HepG2 (cell line): ENCODE measurements around the gene CFAP300. TPM values are rescaled to one million over a fixed set of nuclear protein-coding genes. Genes with fewer than 3 reads are reported as not detected.

Experiments
- ARID4A ChIP-seq: sonication (generic); formaldehyde crosslinking; IDR thresholded peaks from 2 replicates; pipeline ENCODE4 v1.5.0; 2020; ENCODE audit warnings: mild to moderate bottlenecking, missing genetic modification reagents, borderline replicate concordance
- HDAC1 ChIP-seq: sonication (generic); formaldehyde crosslinking; IDR thresholded peaks from 2 replicates; pipeline ENCODE4 v1.5.1; 2020; ENCODE audit warnings: mild to moderate bottlenecking, missing genetic modification reagents
- HDAC2 ChIP-seq: sonication (generic); formaldehyde crosslinking; IDR thresholded peaks from 2 replicates; pipeline ENCODE4 v1.4.0; 2020; ENCODE audit warnings: missing genetic modification reagents
- TAF15 ChIP-seq: fragments of 200-400 bp; formaldehyde crosslinking; IDR thresholded peaks from one replicate; pipeline ENCODE4 v1.6.1; 2018; ENCODE audit warnings: mild to moderate bottlenecking, low read depth, low read length; ENCODE audit not compliant: poor library complexity, severe bottlenecking
- TBX3 ChIP-seq: fragments of 450-650 bp; IDR thresholded peaks from 2 replicates; pipeline ENCODE4 v1.6.1; 2017; ENCODE audit warnings: antibody characterized with exemption, mild to moderate bottlenecking, inconsistent platforms, borderline replicate concordance
- ZNF331 ChIP-seq: sonication (generic); formaldehyde crosslinking; IDR thresholded peaks from 2 replicates; pipeline ENCODE4 v1.4.0; 2020; ENCODE audit warnings: missing genetic modification reagents
- ZNF337 ChIP-seq: sonication (generic); formaldehyde crosslinking; IDR thresholded peaks from 2 replicates; pipeline ENCODE4 v1.5.1; 2020; ENCODE audit warnings: missing genetic modification reagents, low read depth, mild to moderate bottlenecking, borderline replicate concordance
- ZNF367 ChIP-seq: sonication (generic); formaldehyde crosslinking; IDR thresholded peaks from 2 replicates; pipeline ENCODE4 v1.4.0; 2020; ENCODE audit warnings: missing genetic modification reagents, borderline replicate concordance
- ZNF484 ChIP-seq: sonication (generic); formaldehyde crosslinking; IDR thresholded peaks from 2 replicates; pipeline ENCODE4 v1.5.1; 2020; ENCODE audit warnings: mild to moderate bottlenecking, low read depth, missing genetic modification reagents, borderline replicate concordance
- ZNF557 ChIP-seq: sonication (generic); formaldehyde crosslinking; IDR thresholded peaks from 2 replicates; pipeline ENCODE4 v1.4.0; 2020; ENCODE audit warnings: missing genetic modification reagents
- ZNF691 ChIP-seq: sonication (generic); formaldehyde crosslinking; IDR thresholded peaks from 2 replicates; pipeline ENCODE4 v1.4.0; 2020; ENCODE audit warnings: missing genetic modification reagents, low read depth, mild to moderate bottlenecking, borderline replicate concordance
- ZNF704 ChIP-seq: sonication (generic); formaldehyde crosslinking; IDR thresholded peaks from 2 replicates; pipeline ENCODE4 v1.8.1; 2023; ENCODE audit warnings: mild to moderate bottlenecking, inconsistent platforms, moderate library complexity, missing genetic modification reagents, borderline replicate concordance
- ZNF776 ChIP-seq: sonication (generic); formaldehyde crosslinking; IDR thresholded peaks from 2 replicates; pipeline ENCODE4 v1.4.0; 2020; ENCODE audit warnings: mild to moderate bottlenecking, missing genetic modification reagents
- polyA plus RNA-seq, 8 experiments: library from polyadenylated mRNA; depleted of rRNA in 3 of 8; stranded (reverse) in 7 of 8; unstranded in 1 of 8; fragments of >200 nt; fragmentation: Illumina TruSeq in 4 of 8; extraction: Trizol in 4 of 8; gene quantifications; 2 replicates each; pipeline versions ENCODE4 v1.2.1 to v1.2.3, GENCODE V29; 2011 to 2016; ENCODE audit warnings: low read depth in 4 of 8, missing spikeins in 1 of 8, mixed read lengths in 1 of 8; ENCODE audit not compliant: insufficient read depth in 1 of 8
- total RNA-seq, 5 experiments: library from RNA; depleted of rRNA; stranded (reverse); fragments of >200 nt; fragmentation: Illumina TruSeq; extraction: Trizol; gene quantifications; 2 replicates each; pipeline ENCODE4 v1.2.3, GENCODE V29; 2016; ENCODE audit warnings: low read depth in 1 of 5
- TF ChIP-seq, protein P1 (sequence below): sonication (generic); formaldehyde crosslinking; IDR thresholded peaks from 2 replicates; pipeline ENCODE4 v1.5.0; 2020; ENCODE audit warnings: mild to moderate bottlenecking, missing genetic modification reagents
- TF ChIP-seq, protein P2 (sequence below): sonication (generic); formaldehyde crosslinking; IDR thresholded peaks from 2 replicates; pipeline ENCODE4 v1.4.0; 2020; ENCODE audit warnings: missing genetic modification reagents, borderline replicate concordance

Gene CFAP300
- total and polyA plus RNA-seq, 2 of the 13 experiments (the other 11 are each of a cell fraction or from before 2014, with no cell fraction given), result not detected

DNA sequence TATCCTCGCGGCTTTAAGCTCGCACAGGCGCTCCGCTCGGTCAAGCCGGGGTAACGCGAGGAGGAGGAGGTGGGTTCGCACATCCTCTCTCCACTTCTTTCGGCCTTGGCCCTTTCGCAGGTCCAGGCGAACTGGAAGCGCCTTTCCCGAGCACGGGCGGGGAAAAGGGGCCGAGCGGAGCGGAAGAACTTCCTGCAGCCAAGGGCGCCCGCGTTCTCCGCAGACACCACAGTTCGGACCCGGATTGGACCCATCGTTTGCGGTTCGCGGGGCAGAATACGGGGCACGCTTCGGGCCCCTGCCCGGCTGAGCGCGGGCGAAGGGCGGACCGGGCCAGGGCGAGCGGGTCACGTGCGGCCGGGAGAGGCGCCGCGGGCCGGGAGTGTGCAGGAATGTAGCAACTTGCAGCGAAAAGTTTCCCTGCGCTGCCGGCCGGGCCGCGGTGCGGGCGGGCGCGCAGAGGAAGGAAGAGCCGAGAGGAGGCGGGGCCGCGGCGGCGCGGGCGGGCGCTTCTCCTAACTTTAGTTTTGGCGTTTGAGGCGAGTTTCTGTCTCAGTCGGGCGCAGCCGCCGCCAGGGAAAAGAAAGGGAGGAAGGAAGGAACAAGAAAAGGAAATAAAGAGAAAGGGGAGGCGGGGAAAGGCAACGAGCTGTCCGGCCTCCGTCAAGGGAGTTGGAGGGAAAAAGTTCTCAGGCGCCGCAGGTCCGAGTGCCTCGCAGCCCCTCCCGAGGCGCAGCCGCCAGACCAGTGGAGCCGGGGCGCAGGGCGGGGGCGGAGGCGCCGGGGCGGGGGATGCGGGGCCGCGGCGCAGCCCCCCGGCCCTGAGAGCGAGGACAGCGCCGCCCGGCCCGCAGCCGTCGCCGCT is 62.9 kb downstream of the CFAP300 start, which contains the start of gene YAP1 (continued):
- TF ChIP-seq, protein P1, sequence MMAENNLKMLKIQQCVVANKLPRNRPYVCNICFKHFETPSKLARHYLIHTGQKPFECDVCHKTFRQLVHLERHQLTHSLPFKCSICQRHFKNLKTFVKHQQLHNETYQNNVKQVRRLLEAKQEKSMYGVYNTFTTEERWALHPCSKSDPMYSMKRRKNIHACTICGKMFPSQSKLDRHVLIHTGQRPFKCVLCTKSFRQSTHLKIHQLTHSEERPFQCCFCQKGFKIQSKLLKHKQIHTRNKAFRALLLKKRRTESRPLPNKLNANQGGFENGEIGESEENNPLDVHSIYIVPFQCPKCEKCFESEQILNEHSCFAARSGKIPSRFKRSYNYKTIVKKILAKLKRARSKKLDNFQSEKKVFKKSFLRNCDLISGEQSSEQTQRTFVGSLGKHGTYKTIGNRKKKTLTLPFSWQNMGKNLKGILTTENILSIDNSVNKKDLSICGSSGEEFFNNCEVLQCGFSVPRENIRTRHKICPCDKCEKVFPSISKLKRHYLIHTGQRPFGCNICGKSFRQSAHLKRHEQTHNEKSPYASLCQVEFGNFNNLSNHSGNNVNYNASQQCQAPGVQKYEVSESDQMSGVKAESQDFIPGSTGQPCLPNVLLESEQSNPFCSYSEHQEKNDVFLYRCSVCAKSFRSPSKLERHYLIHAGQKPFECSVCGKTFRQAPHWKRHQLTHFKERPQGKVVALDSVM, result peak; percentile 49
- TF ChIP-seq ZNF484 (CRISPR knock-in tag) (0 out of 2 replicates have a peak, but pooled peaks have one; percentile 49), TBX3 (peak; percentile 76; the same call in 1 of the 2 replicates), ZNF337 (CRISPR knock-in tag) (0 out of 2 replicates have a peak, but pooled peaks have one; percentile 69), ZNF691 (CRISPR knock-in tag) (peak; percentile 67; the same call in 1 of the 2 replicates), HDAC2 (peak; percentile 66), ZNF367 (CRISPR knock-in tag) (peak; percentile 71; the same call in 1 of the 2 replicates), TAF15 (peak; percentile 22), HDAC1 (CRISPR knock-in tag) (peak; percentile 93), ARID4A (peak; percentile 86), ZNF331 (peak; percentile 82), ZNF776 (CRISPR knock-in tag) (peak; percentile 91), ZNF704 (CRISPR knock-in tag) (peak; percentile 78; the same call in 1 of the 2 replicates), ZNF557 (CRISPR knock-in tag) (peak; percentile 35; the same call in 1 of the 2 replicates)
- TF ChIP-seq, protein P2, sequence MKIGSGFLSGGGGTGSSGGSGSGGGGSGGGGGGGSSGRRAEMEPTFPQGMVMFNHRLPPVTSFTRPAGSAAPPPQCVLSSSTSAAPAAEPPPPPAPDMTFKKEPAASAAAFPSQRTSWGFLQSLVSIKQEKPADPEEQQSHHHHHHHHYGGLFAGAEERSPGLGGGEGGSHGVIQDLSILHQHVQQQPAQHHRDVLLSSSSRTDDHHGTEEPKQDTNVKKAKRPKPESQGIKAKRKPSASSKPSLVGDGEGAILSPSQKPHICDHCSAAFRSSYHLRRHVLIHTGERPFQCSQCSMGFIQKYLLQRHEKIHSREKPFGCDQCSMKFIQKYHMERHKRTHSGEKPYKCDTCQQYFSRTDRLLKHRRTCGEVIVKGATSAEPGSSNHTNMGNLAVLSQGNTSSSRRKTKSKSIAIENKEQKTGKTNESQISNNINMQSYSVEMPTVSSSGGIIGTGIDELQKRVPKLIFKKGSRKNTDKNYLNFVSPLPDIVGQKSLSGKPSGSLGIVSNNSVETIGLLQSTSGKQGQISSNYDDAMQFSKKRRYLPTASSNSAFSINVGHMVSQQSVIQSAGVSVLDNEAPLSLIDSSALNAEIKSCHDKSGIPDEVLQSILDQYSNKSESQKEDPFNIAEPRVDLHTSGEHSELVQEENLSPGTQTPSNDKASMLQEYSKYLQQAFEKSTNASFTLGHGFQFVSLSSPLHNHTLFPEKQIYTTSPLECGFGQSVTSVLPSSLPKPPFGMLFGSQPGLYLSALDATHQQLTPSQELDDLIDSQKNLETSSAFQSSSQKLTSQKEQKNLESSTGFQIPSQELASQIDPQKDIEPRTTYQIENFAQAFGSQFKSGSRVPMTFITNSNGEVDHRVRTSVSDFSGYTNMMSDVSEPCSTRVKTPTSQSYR, result 0 out of 2 replicates have a peak, but pooled peaks have one; percentile 43
